HG03045 (cell line): Measurements from ENCODE around the gene XRCC6.
"Not testable (repeated sequence)": the region's sequence is repeated elsewhere in the genome, so short reads cannot be mapped to it uniquely, and the experiment has no call there.

Experiments used
- ATAC-seq: cut with Tn5 transposase; IDR thresholded peaks from one replicate; pipeline ENCODE4 v1.9.1; 2021; ENCODE audit warnings: mild to moderate bottlenecking, moderate library complexity; ENCODE audit not compliant: unreplicated experiment

The XRCC6 gene

GRCh38 chr22:41683052-41683451, 62.0 kb downstream of the XRCC6 start:
- ATAC-seq, result no peak

GRCh38 chr22:41683616-41684015, 62.5 kb downstream of the XRCC6 start:
- no peak for ATAC-seq

GRCh38 chr22:41684194-41684593, 63.1 kb downstream of the XRCC6 start:
- no peak for ATAC-seq

GRCh38 chr22:41686890-41687289, 65.8 kb downstream of the XRCC6 start:
- ATAC-seq, result not testable (repeated sequence)

GRCh38 chr22:41687901-41688364, 66.8 kb downstream of the XRCC6 start:
- peak; percentile 10 for ATAC-seq

- peak; percentile 85 for ATAC-seq
These were observed 67.5 kb downstream of the XRCC6 start, which contains the start of gene SNU13 for GRCh38 chr22:41688365-41689211. SNU13 (minus strand) TSS chr22:41688867; CDS start chr22:41688796, 71 bp downstream.

- ATAC-seq, result no peak
These were observed 69.4 kb downstream of the XRCC6 start for GRCh38 chr22:41690476-41690875.

GRCh38 chr22:41695211-41695610, 74.1 kb downstream of the XRCC6 start:
- ATAC-seq, result no peak

GRCh38 chr22:41696703-41697102, 75.6 kb downstream of the XRCC6 start:
- no peak for ATAC-seq

- no peak for ATAC-seq
These were observed 76.2 kb downstream of the XRCC6 start for GRCh38 chr22:41697126-41697775.

- peak; percentile 47 for ATAC-seq
These were observed 78.4 kb downstream of the XRCC6 start, which contains the start of gene MEI1 for GRCh38 chr22:41699264-41700107. MEI1 (plus strand) TSS chr22:41699503; CDS start chr22:41699539, 36 bp downstream.

- no peak for ATAC-seq
These were observed 78.9 kb downstream of the XRCC6 start for GRCh38 chr22:41700108-41700364.

- no peak for ATAC-seq
These were observed 81.7 kb downstream of the XRCC6 start for GRCh38 chr22:41702763-41703162.

GRCh38 chr22:41709341-41709740, 88.2 kb downstream of the XRCC6 start:
- no peak for ATAC-seq

GRCh38 chr22:41713004-41713403, 91.9 kb downstream of the XRCC6 start:
- no peak for ATAC-seq
